Adrenal gland (tissue), 5 donors: ENCODE results near the gene NEU1.

ENCODE experiments used
- POLR2A ChIP-seq, 2 donors: fragments of 450-650 bp; IDR thresholded peaks; one replicate each; pipeline ENCODE4 v1.6.1; 2017; ENCODE audit warnings: antibody characterized with exemption in 2 of 2, mild to moderate bottlenecking in 2 of 2, moderate library complexity in 1 of 2
- TF ChIP-seq, protein P1 (sequence below), 6 experiments: fragments of 450-650 bp in 4 of 6; fragments of 200-600 bp in 2 of 6; sonication (generic) in 1 of 6; IDR thresholded peaks; 1 replicate in 5 of 6; 2 replicates in 1 of 6; pipeline versions ENCODE4 v1.5.1 to v1.8.0; 2016 to 2021; ENCODE audit warnings: antibody characterized with exemption in 6 of 6, mild to moderate bottlenecking in 2 of 6, moderate library complexity in 1 of 6
- donor health status: DM: no; HTN: no; CAD: no.

DNA sequence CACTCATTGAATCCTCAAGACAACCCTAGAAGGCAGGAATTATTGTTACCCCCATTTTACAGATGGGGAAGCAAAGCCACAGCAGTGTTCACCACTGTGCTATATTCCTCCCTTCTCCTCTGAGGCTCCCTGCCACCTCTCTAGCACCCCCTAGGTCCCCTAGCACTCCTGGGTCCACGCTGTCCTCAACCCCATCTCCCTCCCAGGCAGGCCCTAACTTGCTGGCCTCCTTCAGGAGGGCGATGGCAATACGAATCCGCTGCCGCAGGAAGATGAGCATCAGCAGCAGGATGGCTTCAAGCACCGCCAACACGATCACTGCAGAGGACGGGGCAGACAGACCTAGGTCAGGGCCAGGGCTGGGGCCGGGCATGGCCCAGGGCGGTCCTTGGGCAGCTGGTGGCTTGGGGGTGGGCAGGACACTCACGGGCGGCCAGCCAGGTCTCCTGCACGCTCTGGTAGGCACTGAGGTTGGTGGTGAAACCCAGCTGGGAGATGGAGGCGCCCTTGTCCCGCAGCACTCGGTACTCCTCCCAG lies 7.8 kb upstream of the NEU1 start:
- TF ChIP-seq, protein P1, sequence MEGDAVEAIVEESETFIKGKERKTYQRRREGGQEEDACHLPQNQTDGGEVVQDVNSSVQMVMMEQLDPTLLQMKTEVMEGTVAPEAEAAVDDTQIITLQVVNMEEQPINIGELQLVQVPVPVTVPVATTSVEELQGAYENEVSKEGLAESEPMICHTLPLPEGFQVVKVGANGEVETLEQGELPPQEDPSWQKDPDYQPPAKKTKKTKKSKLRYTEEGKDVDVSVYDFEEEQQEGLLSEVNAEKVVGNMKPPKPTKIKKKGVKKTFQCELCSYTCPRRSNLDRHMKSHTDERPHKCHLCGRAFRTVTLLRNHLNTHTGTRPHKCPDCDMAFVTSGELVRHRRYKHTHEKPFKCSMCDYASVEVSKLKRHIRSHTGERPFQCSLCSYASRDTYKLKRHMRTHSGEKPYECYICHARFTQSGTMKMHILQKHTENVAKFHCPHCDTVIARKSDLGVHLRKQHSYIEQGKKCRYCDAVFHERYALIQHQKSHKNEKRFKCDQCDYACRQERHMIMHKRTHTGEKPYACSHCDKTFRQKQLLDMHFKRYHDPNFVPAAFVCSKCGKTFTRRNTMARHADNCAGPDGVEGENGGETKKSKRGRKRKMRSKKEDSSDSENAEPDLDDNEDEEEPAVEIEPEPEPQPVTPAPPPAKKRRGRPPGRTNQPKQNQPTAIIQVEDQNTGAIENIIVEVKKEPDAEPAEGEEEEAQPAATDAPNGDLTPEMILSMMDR (IDR thresholded peaks at IDR 0.05): peak in 1 of 6 experiments; percentile 13
- TF ChIP-seq POLR2A (IDR thresholded peaks at IDR 0.05): no peak
